ENCODE data around the gene CARS1.

Gene CARS1

DNA sequence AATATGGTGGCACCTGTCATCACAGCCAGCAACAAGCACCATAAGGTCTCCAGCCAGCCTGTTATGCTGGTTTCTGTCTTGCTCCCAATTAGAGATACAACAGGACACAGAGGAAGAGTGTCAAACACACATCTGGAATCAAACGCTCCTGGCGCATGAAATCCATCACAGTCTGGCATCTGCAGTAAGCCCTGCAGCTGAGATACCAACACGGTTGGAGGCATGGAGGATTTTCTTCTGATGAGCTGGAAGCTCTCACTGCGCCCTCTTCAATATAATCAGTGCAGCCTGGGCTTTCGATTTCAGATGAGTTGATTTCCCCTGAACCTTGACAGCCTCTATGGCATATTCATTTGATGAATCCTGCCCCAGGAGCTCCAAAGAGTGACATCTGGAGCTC, 27.8 kb upstream of the CARS1 start:
- H3K36me3 ChIP-seq (ENCODE audit: low read depth), result no peaks in the 10 kb centered on the region
- H3K4me1 ChIP-seq (ENCODE audit: insufficient read depth, poor library complexity, severe bottlenecking), result peaks cover 6% of the 10 kb centered on the region
- H3K27ac ChIP-seq (ENCODE audit: poor library complexity, severe bottlenecking), result no peak overlapping the region
- no peaks in the 10 kb centered on the region for H3K27me3 ChIP-seq (ENCODE audit: insufficient read depth, poor library complexity, severe bottlenecking)
- TF ChIP-seq, protein P1, sequence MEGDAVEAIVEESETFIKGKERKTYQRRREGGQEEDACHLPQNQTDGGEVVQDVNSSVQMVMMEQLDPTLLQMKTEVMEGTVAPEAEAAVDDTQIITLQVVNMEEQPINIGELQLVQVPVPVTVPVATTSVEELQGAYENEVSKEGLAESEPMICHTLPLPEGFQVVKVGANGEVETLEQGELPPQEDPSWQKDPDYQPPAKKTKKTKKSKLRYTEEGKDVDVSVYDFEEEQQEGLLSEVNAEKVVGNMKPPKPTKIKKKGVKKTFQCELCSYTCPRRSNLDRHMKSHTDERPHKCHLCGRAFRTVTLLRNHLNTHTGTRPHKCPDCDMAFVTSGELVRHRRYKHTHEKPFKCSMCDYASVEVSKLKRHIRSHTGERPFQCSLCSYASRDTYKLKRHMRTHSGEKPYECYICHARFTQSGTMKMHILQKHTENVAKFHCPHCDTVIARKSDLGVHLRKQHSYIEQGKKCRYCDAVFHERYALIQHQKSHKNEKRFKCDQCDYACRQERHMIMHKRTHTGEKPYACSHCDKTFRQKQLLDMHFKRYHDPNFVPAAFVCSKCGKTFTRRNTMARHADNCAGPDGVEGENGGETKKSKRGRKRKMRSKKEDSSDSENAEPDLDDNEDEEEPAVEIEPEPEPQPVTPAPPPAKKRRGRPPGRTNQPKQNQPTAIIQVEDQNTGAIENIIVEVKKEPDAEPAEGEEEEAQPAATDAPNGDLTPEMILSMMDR (IDR thresholded peaks at IDR 0.05; ENCODE audit: poor library complexity, severe bottlenecking), result no peak
- no peak overlapping the region for H3K4me3 ChIP-seq (ENCODE audit: severe bottlenecking)
- ATAC-seq (ENCODE audit: low read depth), result no peak
- H3K9me3 ChIP-seq (ENCODE audit: severe bottlenecking), result no peaks in the 10 kb centered on the region
- DNase-seq (ENCODE audit: low spot score), result no peak

DNA sequence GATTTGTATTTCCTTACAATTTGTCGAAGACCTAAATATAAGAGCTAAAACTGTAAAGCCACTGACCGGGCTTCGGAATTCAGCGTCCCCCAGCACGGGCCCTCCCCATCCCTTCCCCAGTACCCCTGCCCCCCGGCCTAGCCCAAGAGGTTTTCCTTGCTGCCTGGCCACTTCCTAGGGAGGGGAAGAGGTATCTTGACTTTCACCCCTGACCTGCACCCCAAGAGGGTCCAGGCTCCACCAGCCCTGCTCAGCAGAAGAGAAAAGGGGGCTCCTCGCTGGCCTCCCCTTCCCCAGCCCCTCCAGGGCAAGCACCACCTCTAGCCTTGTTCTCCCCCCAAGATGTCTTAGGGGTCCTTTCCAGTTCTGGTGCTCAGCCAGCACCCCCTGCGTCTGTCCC, 26.1 kb upstream of the CARS1 start:
- H3K9me3 ChIP-seq (ENCODE audit: severe bottlenecking), result no peaks in the 10 kb centered on the region
- H3K27ac ChIP-seq (ENCODE audit: poor library complexity, severe bottlenecking), result no peak overlapping the region
- no peak overlapping the region for H3K4me3 ChIP-seq (ENCODE audit: severe bottlenecking)
- H3K36me3 ChIP-seq (ENCODE audit: low read depth), result no peaks in the 10 kb centered on the region
- H3K4me1 ChIP-seq (ENCODE audit: insufficient read depth, poor library complexity, severe bottlenecking), result peaks cover 5% of the 10 kb centered on the region
- TF ChIP-seq, protein P1 (IDR thresholded peaks at IDR 0.05; ENCODE audit: poor library complexity, severe bottlenecking), result no peak
- DNase-seq (ENCODE audit: low spot score) (no peak), ATAC-seq (ENCODE audit: low read depth) (no peak)
- no peaks in the 10 kb centered on the region for H3K27me3 ChIP-seq (ENCODE audit: insufficient read depth, poor library complexity, severe bottlenecking)

DNA sequence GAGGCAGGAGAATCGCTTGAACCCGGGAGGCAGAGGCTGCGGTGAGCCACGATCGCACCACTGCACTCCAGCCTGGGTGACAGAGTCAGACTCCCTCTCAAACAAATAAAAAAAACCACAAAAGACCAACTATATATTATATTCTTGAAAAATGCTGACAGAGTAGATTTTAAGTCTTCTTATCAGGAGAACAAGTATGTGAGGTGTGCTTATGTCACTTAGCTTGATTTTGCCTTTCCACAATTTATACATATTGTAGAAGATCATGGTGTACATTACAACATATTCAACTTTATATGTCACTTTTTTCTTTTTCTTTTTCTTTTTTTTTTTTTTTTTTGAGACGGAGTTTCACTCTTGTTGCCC, 24.1 kb upstream of the CARS1 start:
- TF ChIP-seq, protein P1 (IDR thresholded peaks at IDR 0.05; ENCODE audit: poor library complexity, severe bottlenecking), result no peak
- H3K4me1 ChIP-seq (ENCODE audit: insufficient read depth, poor library complexity, severe bottlenecking), result no peaks in the 10 kb centered on the region
- no peak for ATAC-seq (ENCODE audit: low read depth)
- no peak overlapping the region for H3K27ac ChIP-seq (ENCODE audit: poor library complexity, severe bottlenecking)
- H3K9me3 ChIP-seq (ENCODE audit: severe bottlenecking), result no peaks in the 10 kb centered on the region
- DNase-seq (ENCODE audit: low spot score), result no peak
- H3K27me3 ChIP-seq (ENCODE audit: insufficient read depth, poor library complexity, severe bottlenecking), result no peaks in the 10 kb centered on the region
- H3K36me3 ChIP-seq (ENCODE audit: low read depth), result no peaks in the 10 kb centered on the region
- H3K4me3 ChIP-seq (ENCODE audit: severe bottlenecking), result no peak overlapping the region

DNA sequence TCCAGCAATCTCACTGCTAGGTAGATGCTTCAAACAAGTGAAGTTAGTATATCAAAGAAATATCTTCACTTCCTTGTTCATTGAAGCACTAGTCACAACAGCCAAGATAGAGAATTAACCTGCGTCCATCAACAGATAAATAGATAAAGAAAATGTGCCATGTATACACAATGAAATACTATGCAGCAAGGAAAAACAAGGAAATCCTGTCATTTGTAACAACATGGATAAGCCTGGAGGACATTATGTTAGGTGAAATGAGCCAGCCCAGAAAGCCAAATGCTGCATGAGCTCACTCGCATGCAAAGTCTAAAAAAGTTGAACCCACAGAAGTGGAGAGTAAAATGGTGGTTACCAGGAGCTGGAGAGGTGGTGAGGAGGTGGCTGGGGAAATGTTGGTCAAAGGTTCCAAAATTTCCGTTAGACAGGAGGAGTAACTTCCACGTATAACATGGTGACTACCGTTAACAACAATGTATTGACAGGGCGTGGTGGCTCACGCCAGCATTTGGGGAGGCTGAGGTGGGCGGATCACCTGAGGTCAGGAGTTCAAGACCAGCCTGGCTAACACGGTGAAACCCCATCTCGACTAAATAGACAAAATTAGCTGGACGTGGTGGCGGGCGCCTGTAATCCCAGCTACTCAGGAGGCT, 23.6 kb upstream of the CARS1 start:
- no peaks in the 10 kb centered on the region for H3K9me3 ChIP-seq (ENCODE audit: severe bottlenecking)
- H3K4me3 ChIP-seq (ENCODE audit: severe bottlenecking), result no peak overlapping the region
- TF ChIP-seq, protein P1 (IDR thresholded peaks at IDR 0.05; ENCODE audit: poor library complexity, severe bottlenecking), result no peak
- H3K27ac ChIP-seq (ENCODE audit: poor library complexity, severe bottlenecking), result no peak overlapping the region
- H3K4me1 ChIP-seq (ENCODE audit: insufficient read depth, poor library complexity, severe bottlenecking), result no peaks in the 10 kb centered on the region
- ATAC-seq (ENCODE audit: low read depth) (no peak), DNase-seq (ENCODE audit: low spot score) (no peak)
- H3K36me3 ChIP-seq (ENCODE audit: low read depth), result no peaks in the 10 kb centered on the region
- H3K27me3 ChIP-seq (ENCODE audit: insufficient read depth, poor library complexity, severe bottlenecking), result no peaks in the 10 kb centered on the region

DNA sequence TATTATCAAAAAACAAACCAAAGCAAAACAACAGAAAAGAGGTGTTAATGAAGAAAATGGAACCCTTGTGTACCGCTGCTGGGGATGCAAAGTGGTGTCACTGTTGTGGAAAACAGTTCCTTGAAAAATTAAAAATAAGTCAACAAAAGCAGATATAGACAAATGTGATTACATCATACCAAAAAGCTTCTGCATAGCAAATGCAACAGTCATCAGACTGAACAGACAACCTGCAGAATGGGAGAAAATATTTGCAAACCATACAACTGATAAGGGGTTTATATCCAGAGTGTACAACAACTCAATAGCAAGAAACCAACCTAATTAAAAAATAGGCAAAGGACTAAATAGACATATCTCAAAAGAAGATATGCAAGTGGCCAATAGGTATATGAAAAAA, 22.9 kb upstream of the CARS1 start:
- Histone ChIP-seq H3K27me3 (ENCODE audit: insufficient read depth, poor library complexity, severe bottlenecking) (no peaks in the 10 kb centered on the region), H3K4me3 (ENCODE audit: severe bottlenecking) (no peak overlapping the region), H3K9me3 (ENCODE audit: severe bottlenecking) (no peaks in the 10 kb centered on the region), H3K27ac (ENCODE audit: poor library complexity, severe bottlenecking) (no peak overlapping the region), H3K36me3 (ENCODE audit: low read depth) (no peaks in the 10 kb centered on the region), H3K4me1 (ENCODE audit: insufficient read depth, poor library complexity, severe bottlenecking) (no peaks in the 10 kb centered on the region)
- TF ChIP-seq, protein P1 (IDR thresholded peaks at IDR 0.05; ENCODE audit: poor library complexity, severe bottlenecking), result no peak
- DNase-seq (ENCODE audit: low spot score) (no peak), ATAC-seq (ENCODE audit: low read depth) (no peak)
